ENCODE results near the gene RAP1GAP2. TPM values are rescaled to one million over a fixed set of nuclear protein-coding genes. Genes with fewer than 3 reads are reported as not detected.

Gene RAP1GAP2
- polyA plus RNA-seq, 3 donors: 1.5 to 48.4 (median 6.1) TPM

DNA sequence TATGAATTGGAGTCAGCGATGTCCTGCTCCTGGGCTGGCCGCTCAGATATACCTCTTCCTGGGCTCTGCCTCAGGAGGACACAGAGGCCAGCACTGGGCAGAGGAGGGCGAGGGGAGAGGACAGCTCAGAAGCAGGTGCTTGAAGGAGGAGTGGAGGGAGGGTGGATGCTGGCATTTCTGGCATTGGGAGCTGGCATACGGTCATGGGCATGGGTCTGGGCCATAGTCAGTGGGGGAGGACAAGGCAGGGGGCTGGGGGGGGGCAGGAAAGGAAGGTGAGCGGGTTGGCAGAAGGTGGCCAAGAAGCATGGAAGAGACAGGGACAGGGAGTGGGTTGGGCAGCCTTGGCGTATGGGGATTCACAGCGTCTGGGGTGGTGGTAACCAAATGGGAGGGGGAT is 16.7 kb upstream of the RAP1GAP2 start:
- Histone ChIP-seq H3K9me3 (replicated peaks in 1 of 2; ENCODE audit: control insufficient read depth in 1 of 2, insufficient read depth in 1 of 2, low read length in 2 of 2) (peaks cover 0 to 4% of the 10 kb centered on the region in 2 donors), H3K4me3 (replicated peaks in 1 of 3; ENCODE audit: low read depth in 2 of 3, low read length in 3 of 3) (no peak overlapping the region), H3K4me1 (ENCODE audit: control insufficient read depth in 1 of 2, insufficient read depth in 2 of 2, low read length in 2 of 2) (peaks cover 0 to 3% of the 10 kb centered on the region in 2 donors), H3K79me2 (ENCODE audit: insufficient read depth, low read length) (no peaks in the 10 kb centered on the region), H3K36me3 (replicated peaks in 1 of 2; ENCODE audit: control insufficient read depth in 1 of 2, insufficient read depth in 2 of 2, low read length in 2 of 2) (no peaks in the 10 kb centered on the region), H3K9ac (ENCODE audit: insufficient read depth, low read length, poor library complexity, severe bottlenecking) (no peak overlapping the region), H3K4me2 (replicated peaks; ENCODE audit: extremely low read depth, low read length, poor library complexity, severe bottlenecking) (no peak overlapping the region), H4K20me1 (ENCODE audit: insufficient read depth, low read length) (no peaks in the 10 kb centered on the region), H3K27me3 (ENCODE audit: control insufficient read depth in 2 of 2, insufficient read depth in 2 of 2, low read length in 2 of 2) (peaks cover 17 to 38% of the 10 kb centered on the region in 2 donors), H2AFZ (ENCODE audit: insufficient read depth, low read depth, low read length, poor library complexity, severe bottlenecking) (no peak overlapping the region), H3K27ac (ENCODE audit: low read depth in 1 of 2, low read length in 2 of 2) (no peak overlapping the region)
- WGBS (ENCODE audit: insufficient coverage): 65% methylated on average over 6 of the region's 7 CpGs
- Mint-ChIP-seq H3K9me3 (peaks cover 0 to 14% (median 6%) of the 10 kb centered on the region in 7 donors), H3K27me3 (ENCODE audit: low read depth in 3 of 3) (peaks cover 44 to 55% (median 50%) of the 10 kb centered on the region in 3 donors), H3K27ac (peak overlapping the region in 1 of 7 donors; percentile 56), H3K36me3 (peaks cover 3 to 6% of the 10 kb centered on the region in 2 donors), H3K4me3 (no peak overlapping the region), H3K4me1 (peaks cover 12% of the 10 kb centered on the region)
- intact Hi-C loops (cut with micrococcal nuclease): no loop called here
- TF ChIP-seq, protein P1, sequence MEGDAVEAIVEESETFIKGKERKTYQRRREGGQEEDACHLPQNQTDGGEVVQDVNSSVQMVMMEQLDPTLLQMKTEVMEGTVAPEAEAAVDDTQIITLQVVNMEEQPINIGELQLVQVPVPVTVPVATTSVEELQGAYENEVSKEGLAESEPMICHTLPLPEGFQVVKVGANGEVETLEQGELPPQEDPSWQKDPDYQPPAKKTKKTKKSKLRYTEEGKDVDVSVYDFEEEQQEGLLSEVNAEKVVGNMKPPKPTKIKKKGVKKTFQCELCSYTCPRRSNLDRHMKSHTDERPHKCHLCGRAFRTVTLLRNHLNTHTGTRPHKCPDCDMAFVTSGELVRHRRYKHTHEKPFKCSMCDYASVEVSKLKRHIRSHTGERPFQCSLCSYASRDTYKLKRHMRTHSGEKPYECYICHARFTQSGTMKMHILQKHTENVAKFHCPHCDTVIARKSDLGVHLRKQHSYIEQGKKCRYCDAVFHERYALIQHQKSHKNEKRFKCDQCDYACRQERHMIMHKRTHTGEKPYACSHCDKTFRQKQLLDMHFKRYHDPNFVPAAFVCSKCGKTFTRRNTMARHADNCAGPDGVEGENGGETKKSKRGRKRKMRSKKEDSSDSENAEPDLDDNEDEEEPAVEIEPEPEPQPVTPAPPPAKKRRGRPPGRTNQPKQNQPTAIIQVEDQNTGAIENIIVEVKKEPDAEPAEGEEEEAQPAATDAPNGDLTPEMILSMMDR (IDR thresholded peaks at IDR 0.05): no peak
- DNase-seq: no peak

DNA sequence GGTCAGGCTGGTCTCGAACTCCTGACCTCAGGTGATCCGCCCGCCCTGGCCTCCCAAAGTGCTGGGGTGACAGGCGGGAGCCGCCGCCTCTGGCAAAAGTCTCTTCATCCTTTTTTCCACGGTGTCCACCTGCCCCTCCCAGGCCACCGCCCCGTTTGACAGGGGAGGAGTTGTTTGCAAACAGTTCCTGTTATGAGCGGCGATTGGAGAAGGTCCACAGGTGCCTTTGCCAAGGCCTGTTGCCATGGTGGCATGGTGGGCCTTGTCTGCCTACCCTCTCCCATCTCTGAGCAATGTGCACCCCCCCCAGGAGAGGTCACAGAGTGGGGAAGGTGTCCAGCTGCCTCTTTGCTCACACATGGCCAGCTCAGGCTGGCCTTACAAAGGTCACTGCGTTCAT is 16.0 kb upstream of the RAP1GAP2 start:
- Histone ChIP-seq H3K9me3 (replicated peaks in 1 of 2; ENCODE audit: control insufficient read depth in 1 of 2, insufficient read depth in 1 of 2, low read length in 2 of 2) (peaks cover 0 to 4% of the 10 kb centered on the region in 2 donors), H3K27ac (ENCODE audit: low read depth in 1 of 2, low read length in 2 of 2) (no peak overlapping the region), H3K4me3 (replicated peaks in 1 of 3; ENCODE audit: low read depth in 2 of 3, low read length in 3 of 3) (no peak overlapping the region), H2AFZ (ENCODE audit: insufficient read depth, low read depth, low read length, poor library complexity, severe bottlenecking) (no peak overlapping the region), H3K27me3 (ENCODE audit: control insufficient read depth in 2 of 2, insufficient read depth in 2 of 2, low read length in 2 of 2) (peaks cover 17 to 31% of the 10 kb centered on the region in 2 donors), H3K4me1 (ENCODE audit: control insufficient read depth in 1 of 2, insufficient read depth in 2 of 2, low read length in 2 of 2) (peaks cover 0 to 3% of the 10 kb centered on the region in 2 donors), H3K36me3 (replicated peaks in 1 of 2; ENCODE audit: control insufficient read depth in 1 of 2, insufficient read depth in 2 of 2, low read length in 2 of 2) (no peaks in the 10 kb centered on the region), H3K79me2 (ENCODE audit: insufficient read depth, low read length) (no peaks in the 10 kb centered on the region), H3K9ac (ENCODE audit: insufficient read depth, low read length, poor library complexity, severe bottlenecking) (no peak overlapping the region), H3K4me2 (replicated peaks; ENCODE audit: extremely low read depth, low read length, poor library complexity, severe bottlenecking) (no peak overlapping the region), H4K20me1 (ENCODE audit: insufficient read depth, low read length) (no peaks in the 10 kb centered on the region)
- TF ChIP-seq, protein P1 (IDR thresholded peaks at IDR 0.05): no peak
- peaks cover 12% of the 10 kb centered on the region for H3K4me1 Mint-ChIP-seq
- intact Hi-C loops (cut with micrococcal nuclease): loop anchor here in 1 of 2 donors (10.0 kb wide), 1 partner anchor 145 kb away; no protein-coding TSS in a partner anchor
- peaks cover 37 to 48% (median 43%) of the 10 kb centered on the region in 3 donors for H3K27me3 Mint-ChIP-seq (ENCODE audit: low read depth in 3 of 3)
- WGBS (ENCODE audit: insufficient coverage): 98% methylated on average over 7 of the region's 12 CpGs
- H3K9me3 Mint-ChIP-seq: peaks cover 0 to 14% (median 6%) of the 10 kb centered on the region in 7 donors
- peaks cover 3 to 6% of the 10 kb centered on the region in 2 donors for H3K36me3 Mint-ChIP-seq
- H3K27ac Mint-ChIP-seq: peak overlapping the region in 1 of 7 donors; percentile 56
- no peak for DNase-seq
- no peak overlapping the region for H3K4me3 Mint-ChIP-seq

Data from CD14-positive monocyte (primary cell).